ENCODE measurements around the gene PC.

DNA sequence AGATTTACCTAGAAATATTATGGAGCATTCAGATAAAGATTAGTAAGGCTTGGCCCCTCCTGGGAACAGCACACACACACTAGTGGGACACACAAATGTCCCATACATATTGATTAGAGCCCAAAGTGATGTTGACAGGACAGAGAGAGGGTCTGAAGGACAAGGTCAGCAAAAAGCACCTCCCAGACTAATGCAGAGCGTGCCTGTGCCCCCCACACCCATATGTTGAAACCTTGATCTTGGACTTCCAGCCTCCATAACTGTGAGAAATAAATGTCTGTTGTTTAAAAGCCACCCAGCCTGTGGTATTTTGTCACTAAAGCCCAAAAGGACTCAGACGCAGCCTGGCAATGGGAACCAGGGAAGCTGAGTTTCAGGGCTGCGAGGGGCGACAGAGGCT is 73.7 kb downstream of the PC start:
- TF ChIP-seq NR3C1 (IDR thresholded peaks at IDR 0.05) (no peak), POLR2A (IDR thresholded peaks at IDR 0.05; ENCODE audit: low read length) (no peak), RCOR1 (IDR thresholded peaks at IDR 0.05; ENCODE audit: low read depth, low read length) (no peak), RFX5 (IDR thresholded peaks at IDR 0.05) (no peak)
- TF ChIP-seq, protein P1, sequence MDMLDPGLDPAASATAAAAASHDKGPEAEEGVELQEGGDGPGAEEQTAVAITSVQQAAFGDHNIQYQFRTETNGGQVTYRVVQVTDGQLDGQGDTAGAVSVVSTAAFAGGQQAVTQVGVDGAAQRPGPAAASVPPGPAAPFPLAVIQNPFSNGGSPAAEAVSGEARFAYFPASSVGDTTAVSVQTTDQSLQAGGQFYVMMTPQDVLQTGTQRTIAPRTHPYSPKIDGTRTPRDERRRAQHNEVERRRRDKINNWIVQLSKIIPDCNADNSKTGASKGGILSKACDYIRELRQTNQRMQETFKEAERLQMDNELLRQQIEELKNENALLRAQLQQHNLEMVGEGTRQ (IDR thresholded peaks at IDR 0.05): no peak
- TF ChIP-seq, protein P2, sequence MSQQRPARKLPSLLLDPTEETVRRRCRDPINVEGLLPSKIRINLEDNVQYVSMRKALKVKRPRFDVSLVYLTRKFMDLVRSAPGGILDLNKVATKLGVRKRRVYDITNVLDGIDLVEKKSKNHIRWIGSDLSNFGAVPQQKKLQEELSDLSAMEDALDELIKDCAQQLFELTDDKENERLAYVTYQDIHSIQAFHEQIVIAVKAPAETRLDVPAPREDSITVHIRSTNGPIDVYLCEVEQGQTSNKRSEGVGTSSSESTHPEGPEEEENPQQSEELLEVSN (IDR thresholded peaks at IDR 0.05; ENCODE audit: borderline replicate concordance, low read depth): no peak
